K562 (cell line): Measurements from ENCODE around the gene MINDY3. TPM values are rescaled to one million over a fixed set of nuclear protein-coding genes. Genes with fewer than 3 reads are reported as not detected.

ENCODE experiments used
- MAX ChIP-seq: sonication (generic); formaldehyde crosslinking; IDR thresholded peaks from 2 replicates; pipeline ENCODE4 v1.9.0; 2022; ENCODE audit warnings: mild to moderate bottlenecking, missing genetic modification reagents
- PKNOX1 ChIP-seq: fragments of 450-650 bp; IDR thresholded peaks from 2 replicates; pipeline ENCODE4 v1.6.1; 2016
- PTBP1 ChIP-seq: fragments of 200-400 bp; formaldehyde crosslinking; IDR thresholded peaks from 2 replicates; pipeline ENCODE4 v1.6.1; 2017; ENCODE audit warnings: low read depth, low read length
- RERE ChIP-seq: sonication (generic); formaldehyde crosslinking; IDR thresholded peaks from 2 replicates; pipeline ENCODE4 v1.8.0; 2023; ENCODE audit warnings: missing genetic modification reagents, mild to moderate bottlenecking, borderline replicate concordance
- RFX1 ChIP-seq: fragments of 450-650 bp; IDR thresholded peaks from 2 replicates; pipeline ENCODE4 v1.6.1; 2016; ENCODE audit warnings: mild to moderate bottlenecking, moderate library complexity
- SMAD4 ChIP-seq: fragments of 250-450 bp; sonication (Bioruptor Pico); conservative IDR thresholded peaks from 2 replicates; pipeline ENCODE4 v1.8.0; 2021; ENCODE audit warnings: inconsistent platforms, mild to moderate bottlenecking, moderate library complexity
- ZNF778 ChIP-seq: fragments of 450-650 bp; formaldehyde crosslinking; IDR thresholded peaks from 2 replicates; pipeline ENCODE4 v1.4.0; 2020; ENCODE audit warnings: mild to moderate bottlenecking, moderate library complexity
- polyA plus RNA-seq, 8 experiments: library from polyadenylated mRNA; depleted of rRNA in 4 of 8; stranded (reverse) in 5 of 8; unstranded in 3 of 8; fragments of >200 nt; fragmentation: Nextera tagmentation in 2 of 8; fragmentation: Illumina TruSeq in 1 of 8; extraction: Ambion mirVana in 2 of 8; extraction: Trizol in 1 of 8; gene quantifications; 2 replicates each; pipeline versions ENCODE4 v1.2.1 to v1.2.3, GENCODE V29; 2011 to 2014; ENCODE audit warnings: inconsistent platforms in 1 of 8, missing spikeins in 1 of 8
- total RNA-seq, 7 experiments: library from RNA; depleted of rRNA in 6 of 7; stranded (reverse); fragments of >200 nt in 6 of 7; fragmentation: Illumina TruSeq in 2 of 7; extraction: Trizol in 2 of 7; gene quantifications; 2 replicates each; pipeline versions ENCODE4 v1.2.1 to v1.2.3, GENCODE V29; 2011 to 2021; ENCODE audit warnings: low replicate concordance in 1 of 7
- TF ChIP-seq, protein P1 (sequence below): fragments of 450-650 bp; IDR thresholded peaks from 2 replicates; pipeline ENCODE4 v1.6.1; 2016; ENCODE audit warnings: mild to moderate bottlenecking, moderate library complexity

Gene MINDY3
- total and polyA plus RNA-seq, 9 of the 15 experiments (the other 6 are each of a cell fraction or from before 2014, with no cell fraction given), result 14.0 to 35.9 (median 23.6) TPM

DNA sequence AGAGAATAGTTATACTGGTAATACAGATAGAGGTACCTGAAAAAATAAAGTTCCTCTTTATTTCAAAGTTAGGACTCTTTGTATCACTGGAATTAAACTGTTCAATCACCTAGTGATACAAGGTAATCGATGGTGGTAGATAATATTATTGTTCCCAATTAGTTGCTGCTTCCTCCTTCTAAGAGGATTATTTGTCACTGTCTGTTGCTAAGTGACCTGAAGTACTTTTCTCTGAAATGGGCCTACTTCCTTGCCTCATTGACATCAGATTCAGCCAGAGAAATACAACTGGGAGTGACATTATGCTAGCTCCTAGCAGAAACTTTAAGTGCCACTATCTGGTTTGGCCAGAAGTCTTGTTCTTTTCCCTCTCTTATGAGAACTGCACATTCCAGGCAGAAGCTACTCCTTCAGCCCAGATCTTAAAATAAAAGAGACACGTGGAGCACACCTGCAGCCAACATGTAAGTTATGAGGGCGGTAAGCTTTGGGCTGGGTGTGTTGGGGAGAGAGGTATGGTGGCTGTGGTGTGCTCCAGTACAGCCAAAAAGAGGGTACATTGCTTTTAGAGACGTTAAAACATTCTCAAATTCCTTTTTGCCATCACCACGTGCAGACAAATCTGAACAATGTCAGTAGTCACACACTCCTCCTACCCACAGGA is 54.8 kb downstream of the MINDY3 start (continued):
- TF ChIP-seq, protein P1, sequence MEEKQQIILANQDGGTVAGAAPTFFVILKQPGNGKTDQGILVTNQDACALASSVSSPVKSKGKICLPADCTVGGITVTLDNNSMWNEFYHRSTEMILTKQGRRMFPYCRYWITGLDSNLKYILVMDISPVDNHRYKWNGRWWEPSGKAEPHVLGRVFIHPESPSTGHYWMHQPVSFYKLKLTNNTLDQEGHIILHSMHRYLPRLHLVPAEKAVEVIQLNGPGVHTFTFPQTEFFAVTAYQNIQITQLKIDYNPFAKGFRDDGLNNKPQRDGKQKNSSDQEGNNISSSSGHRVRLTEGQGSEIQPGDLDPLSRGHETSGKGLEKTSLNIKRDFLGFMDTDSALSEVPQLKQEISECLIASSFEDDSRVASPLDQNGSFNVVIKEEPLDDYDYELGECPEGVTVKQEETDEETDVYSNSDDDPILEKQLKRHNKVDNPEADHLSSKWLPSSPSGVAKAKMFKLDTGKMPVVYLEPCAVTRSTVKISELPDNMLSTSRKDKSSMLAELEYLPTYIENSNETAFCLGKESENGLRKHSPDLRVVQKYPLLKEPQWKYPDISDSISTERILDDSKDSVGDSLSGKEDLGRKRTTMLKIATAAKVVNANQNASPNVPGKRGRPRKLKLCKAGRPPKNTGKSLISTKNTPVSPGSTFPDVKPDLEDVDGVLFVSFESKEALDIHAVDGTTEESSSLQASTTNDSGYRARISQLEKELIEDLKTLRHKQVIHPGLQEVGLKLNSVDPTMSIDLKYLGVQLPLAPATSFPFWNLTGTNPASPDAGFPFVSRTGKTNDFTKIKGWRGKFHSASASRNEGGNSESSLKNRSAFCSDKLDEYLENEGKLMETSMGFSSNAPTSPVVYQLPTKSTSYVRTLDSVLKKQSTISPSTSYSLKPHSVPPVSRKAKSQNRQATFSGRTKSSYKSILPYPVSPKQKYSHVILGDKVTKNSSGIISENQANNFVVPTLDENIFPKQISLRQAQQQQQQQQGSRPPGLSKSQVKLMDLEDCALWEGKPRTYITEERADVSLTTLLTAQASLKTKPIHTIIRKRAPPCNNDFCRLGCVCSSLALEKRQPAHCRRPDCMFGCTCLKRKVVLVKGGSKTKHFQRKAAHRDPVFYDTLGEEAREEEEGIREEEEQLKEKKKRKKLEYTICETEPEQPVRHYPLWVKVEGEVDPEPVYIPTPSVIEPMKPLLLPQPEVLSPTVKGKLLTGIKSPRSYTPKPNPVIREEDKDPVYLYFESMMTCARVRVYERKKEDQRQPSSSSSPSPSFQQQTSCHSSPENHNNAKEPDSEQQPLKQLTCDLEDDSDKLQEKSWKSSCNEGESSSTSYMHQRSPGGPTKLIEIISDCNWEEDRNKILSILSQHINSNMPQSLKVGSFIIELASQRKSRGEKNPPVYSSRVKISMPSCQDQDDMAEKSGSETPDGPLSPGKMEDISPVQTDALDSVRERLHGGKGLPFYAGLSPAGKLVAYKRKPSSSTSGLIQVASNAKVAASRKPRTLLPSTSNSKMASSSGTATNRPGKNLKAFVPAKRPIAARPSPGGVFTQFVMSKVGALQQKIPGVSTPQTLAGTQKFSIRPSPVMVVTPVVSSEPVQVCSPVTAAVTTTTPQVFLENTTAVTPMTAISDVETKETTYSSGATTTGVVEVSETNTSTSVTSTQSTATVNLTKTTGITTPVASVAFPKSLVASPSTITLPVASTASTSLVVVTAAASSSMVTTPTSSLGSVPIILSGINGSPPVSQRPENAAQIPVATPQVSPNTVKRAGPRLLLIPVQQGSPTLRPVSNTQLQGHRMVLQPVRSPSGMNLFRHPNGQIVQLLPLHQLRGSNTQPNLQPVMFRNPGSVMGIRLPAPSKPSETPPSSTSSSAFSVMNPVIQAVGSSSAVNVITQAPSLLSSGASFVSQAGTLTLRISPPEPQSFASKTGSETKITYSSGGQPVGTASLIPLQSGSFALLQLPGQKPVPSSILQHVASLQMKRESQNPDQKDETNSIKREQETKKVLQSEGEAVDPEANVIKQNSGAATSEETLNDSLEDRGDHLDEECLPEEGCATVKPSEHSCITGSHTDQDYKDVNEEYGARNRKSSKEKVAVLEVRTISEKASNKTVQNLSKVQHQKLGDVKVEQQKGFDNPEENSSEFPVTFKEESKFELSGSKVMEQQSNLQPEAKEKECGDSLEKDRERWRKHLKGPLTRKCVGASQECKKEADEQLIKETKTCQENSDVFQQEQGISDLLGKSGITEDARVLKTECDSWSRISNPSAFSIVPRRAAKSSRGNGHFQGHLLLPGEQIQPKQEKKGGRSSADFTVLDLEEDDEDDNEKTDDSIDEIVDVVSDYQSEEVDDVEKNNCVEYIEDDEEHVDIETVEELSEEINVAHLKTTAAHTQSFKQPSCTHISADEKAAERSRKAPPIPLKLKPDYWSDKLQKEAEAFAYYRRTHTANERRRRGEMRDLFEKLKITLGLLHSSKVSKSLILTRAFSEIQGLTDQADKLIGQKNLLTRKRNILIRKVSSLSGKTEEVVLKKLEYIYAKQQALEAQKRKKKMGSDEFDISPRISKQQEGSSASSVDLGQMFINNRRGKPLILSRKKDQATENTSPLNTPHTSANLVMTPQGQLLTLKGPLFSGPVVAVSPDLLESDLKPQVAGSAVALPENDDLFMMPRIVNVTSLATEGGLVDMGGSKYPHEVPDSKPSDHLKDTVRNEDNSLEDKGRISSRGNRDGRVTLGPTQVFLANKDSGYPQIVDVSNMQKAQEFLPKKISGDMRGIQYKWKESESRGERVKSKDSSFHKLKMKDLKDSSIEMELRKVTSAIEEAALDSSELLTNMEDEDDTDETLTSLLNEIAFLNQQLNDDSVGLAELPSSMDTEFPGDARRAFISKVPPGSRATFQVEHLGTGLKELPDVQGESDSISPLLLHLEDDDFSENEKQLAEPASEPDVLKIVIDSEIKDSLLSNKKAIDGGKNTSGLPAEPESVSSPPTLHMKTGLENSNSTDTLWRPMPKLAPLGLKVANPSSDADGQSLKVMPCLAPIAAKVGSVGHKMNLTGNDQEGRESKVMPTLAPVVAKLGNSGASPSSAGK, result peak; percentile 43; the same call in 1 of the 2 replicates
- TF ChIP-seq RFX1 (peak; percentile 77), ZNF778 (no peak), PKNOX1 (peak; percentile 92), SMAD4 (CRISPR knock-in tag) (peak; percentile 34; the same call in 1 of the 2 replicates), MAX (peak; percentile 31; the same call in 1 of the 2 replicates), PTBP1 (no peak), RERE (CRISPR knock-in tag) (no peak)
